H9 (cell line): ENCODE results near the gene ADGRA1. TPM values are rescaled to one million over a fixed set of nuclear protein-coding genes. Genes with fewer than 3 reads are reported as not detected.

ENCODE experiments used
- DNase-seq: peaks from one replicate; pipeline ENCODE4 v3.0.0-alpha.2; 2017
- H2AFZ ChIP-seq: one replicate; pipeline ENCODE4 v1.6.1; 2013; ENCODE audit warnings: mild to moderate bottlenecking, low read length, control low read depth, moderate library complexity
- H2AK5ac ChIP-seq: 2 replicates; pipeline ENCODE4 v1.6.1; 2013; ENCODE audit warnings: low read length, control low read depth, mixed read lengths; ENCODE audit not compliant: insufficient read length
- H2BK120ac ChIP-seq: one replicate; pipeline ENCODE4 v1.6.1; 2013; ENCODE audit warnings: low read depth, mild to moderate bottlenecking, low read length, control low read depth, inconsistent platforms; ENCODE audit not compliant: poor library complexity, severe bottlenecking
- H2BK12ac ChIP-seq: 2 replicates; pipeline ENCODE4 v1.6.1; 2013; ENCODE audit warnings: low read length, control low read depth, mixed read lengths, low read depth; ENCODE audit not compliant: insufficient read length
- H2BK15ac ChIP-seq: 2 replicates; pipeline ENCODE4 v1.6.1; 2013; ENCODE audit warnings: low read depth, low read length, control low read depth
- H2BK20ac ChIP-seq: one replicate; pipeline ENCODE4 v1.6.1; 2013; ENCODE audit warnings: low read depth, mild to moderate bottlenecking, low read length, control low read depth, inconsistent platforms; ENCODE audit not compliant: poor library complexity, severe bottlenecking
- H2BK5ac ChIP-seq: 2 replicates; pipeline ENCODE4 v1.6.1; 2013; ENCODE audit warnings: low read length, control low read depth, mixed read lengths; ENCODE audit not compliant: insufficient read length
- H3K14ac ChIP-seq: 2 replicates; pipeline ENCODE4 v1.6.1; 2013; ENCODE audit warnings: low read length, control low read depth; ENCODE audit not compliant: insufficient read depth
- H3K18ac ChIP-seq: 2 replicates; pipeline ENCODE4 v1.6.1; 2013; ENCODE audit warnings: low read depth, mild to moderate bottlenecking, mixed read lengths, low read length, control low read depth; ENCODE audit not compliant: insufficient read length
- H3K23ac ChIP-seq: 2 replicates; pipeline ENCODE4 v1.6.1; 2013; ENCODE audit warnings: low read length, control low read depth, mixed read lengths, low read depth; ENCODE audit not compliant: insufficient read length
- H3K23me2 ChIP-seq: 2 replicates; pipeline ENCODE4 v1.6.1; 2013; ENCODE audit warnings: low read depth, mild to moderate bottlenecking, mixed read lengths, low read length, control low read depth; ENCODE audit not compliant: insufficient read length, poor library complexity, severe bottlenecking
- H3K27ac ChIP-seq: 2 replicates; pipeline ENCODE4 v1.5.1; 2013; ENCODE audit warnings: low read length, control low read depth, mixed read lengths, low read depth; ENCODE audit not compliant: insufficient read length
- H3K27me3 ChIP-seq: 2 replicates; pipeline ENCODE4 v1.6.1; 2013; ENCODE audit warnings: low read length, control low read depth, inconsistent platforms; ENCODE audit not compliant: insufficient read depth
- H3K4ac ChIP-seq: 2 replicates; pipeline ENCODE4 v1.6.1; 2013; ENCODE audit warnings: low read depth, mild to moderate bottlenecking, control low read depth, inconsistent platforms, low read length, moderate library complexity
- H3K4me1 ChIP-seq: 2 replicates; pipeline ENCODE4 v1.6.1; 2013; ENCODE audit warnings: low read length, control low read depth, inconsistent platforms; ENCODE audit not compliant: insufficient read depth
- H3K4me2 ChIP-seq: 2 replicates; pipeline ENCODE4 v1.6.1; 2013; ENCODE audit warnings: low read length, control low read depth, mixed read lengths; ENCODE audit not compliant: insufficient read length, insufficient read depth
- H3K56ac ChIP-seq: 2 replicates; pipeline ENCODE4 v1.6.1; 2013; ENCODE audit warnings: low read depth, mild to moderate bottlenecking, mixed read lengths, low read length, control low read depth; ENCODE audit not compliant: insufficient read length
- H3K79me1 ChIP-seq: 2 replicates; pipeline ENCODE4 v1.6.1; 2013; ENCODE audit warnings: low read depth, mild to moderate bottlenecking, moderate library complexity, low read length, control low read depth, inconsistent platforms; ENCODE audit not compliant: insufficient read depth, poor library complexity, severe bottlenecking
- H3K79me2 ChIP-seq: 2 replicates; pipeline ENCODE4 v1.6.1; 2013; ENCODE audit warnings: low read length, control low read depth, inconsistent platforms; ENCODE audit not compliant: insufficient read depth
- H3K9ac ChIP-seq: 2 replicates; pipeline ENCODE4 v1.6.1; 2013; ENCODE audit warnings: low read length, control low read depth, mixed read lengths; ENCODE audit not compliant: insufficient read length; ENCODE audit errors: extremely low read depth
- H3K9me3 ChIP-seq: one replicate; pipeline ENCODE4 v1.6.1; 2013; ENCODE audit warnings: low read depth, low read length, inconsistent platforms; ENCODE audit not compliant: control insufficient read depth
- H3T11ph ChIP-seq: one replicate; pipeline ENCODE4 v1.6.1; 2013; ENCODE audit warnings: mild to moderate bottlenecking, low read length, control low read depth, inconsistent platforms
- H4K20me1 ChIP-seq: one replicate; pipeline ENCODE4 v1.6.1; 2013; ENCODE audit not compliant: control insufficient read depth, insufficient read length, insufficient read depth
- H4K5ac ChIP-seq: 2 replicates; pipeline ENCODE4 v1.6.1; 2013; ENCODE audit warnings: low read depth, mild to moderate bottlenecking, mixed read lengths, low read length, control low read depth; ENCODE audit not compliant: insufficient read length
- H4K8ac ChIP-seq: replicated peaks from 2 replicates; pipeline ENCODE4 v1.6.1; 2013; ENCODE audit warnings: low read length, control low read depth, mixed read lengths, low read depth; ENCODE audit not compliant: insufficient read length
- H4K91ac ChIP-seq: 2 replicates; pipeline ENCODE4 v1.6.1; 2013; ENCODE audit warnings: low read depth, mild to moderate bottlenecking, moderate library complexity, mixed read lengths, low read length, control low read depth; ENCODE audit not compliant: insufficient read length
- H3K27ac Mint-ChIP-seq, 3 experiments: 2 replicates in 2 of 3; 3 replicates in 1 of 3; pipeline ENCODE4 v1.8.0; 2020 to 2021; ENCODE audit warnings: mixed read lengths in 3 of 3, mild to moderate bottlenecking in 1 of 3, moderate library complexity in 1 of 3
- H3K27me3 Mint-ChIP-seq: 2 replicates; pipeline ENCODE4 v1.8.0; 2021; ENCODE audit warnings: low read depth, mild to moderate bottlenecking, moderate library complexity, mixed read lengths
- H3K36me3 Mint-ChIP-seq, 3 experiments: 2 replicates in 2 of 3; 3 replicates in 1 of 3; pipeline ENCODE4 v1.8.0; 2020 to 2021; ENCODE audit warnings: low read depth in 3 of 3, mixed read lengths in 3 of 3; ENCODE audit not compliant: insufficient read depth in 1 of 3
- H3K4me1 Mint-ChIP-seq, 2 experiments: 2 replicates each; pipeline ENCODE4 v1.8.0; 2020; ENCODE audit warnings: mixed read lengths in 2 of 2
- H3K4me3 Mint-ChIP-seq, 2 experiments: 2 replicates in 1 of 2; 3 replicates in 1 of 2; pipeline ENCODE4 v1.8.0; 2020 to 2021; ENCODE audit warnings: mild to moderate bottlenecking in 2 of 2, mixed read lengths in 2 of 2, moderate library complexity in 1 of 2
- H3K9me3 Mint-ChIP-seq, 2 experiments: 2 replicates in 1 of 2; 3 replicates in 1 of 2; pipeline ENCODE4 v1.8.0; 2020; ENCODE audit warnings: mild to moderate bottlenecking in 2 of 2, mixed read lengths in 2 of 2, moderate library complexity in 1 of 2
- WGBS: extraction: QIAGEN DNeasy Blood & Tissue Kit; methylation state at CpG from one replicate; pipeline ENCODE4 v1.1.7; 2013; ENCODE audit warnings: missing lambda C conversion rate, low lambda C conversion rate, mixed read lengths; ENCODE audit not compliant: insufficient read length; ENCODE audit errors: extremely low coverage; 5-methylcytosine and 5-hydroxymethylcytosine counted together
- total RNA-seq: library from RNA; stranded (reverse); gene quantifications from 2 replicates; pipeline ENCODE4 v1.2.1, GENCODE V29; 2021
- TF ChIP-seq, protein P1 (sequence below): fragments of 200-600 bp; sonication (generic); conservative IDR thresholded peaks from 3 replicates; pipeline ENCODE4 v1.8.0; 2021; ENCODE audit warnings: antibody characterized with exemption, mild to moderate bottlenecking

The ADGRA1 gene
- total RNA-seq, 1 experiment from 2014 or later: 0.11 TPM

DNA sequence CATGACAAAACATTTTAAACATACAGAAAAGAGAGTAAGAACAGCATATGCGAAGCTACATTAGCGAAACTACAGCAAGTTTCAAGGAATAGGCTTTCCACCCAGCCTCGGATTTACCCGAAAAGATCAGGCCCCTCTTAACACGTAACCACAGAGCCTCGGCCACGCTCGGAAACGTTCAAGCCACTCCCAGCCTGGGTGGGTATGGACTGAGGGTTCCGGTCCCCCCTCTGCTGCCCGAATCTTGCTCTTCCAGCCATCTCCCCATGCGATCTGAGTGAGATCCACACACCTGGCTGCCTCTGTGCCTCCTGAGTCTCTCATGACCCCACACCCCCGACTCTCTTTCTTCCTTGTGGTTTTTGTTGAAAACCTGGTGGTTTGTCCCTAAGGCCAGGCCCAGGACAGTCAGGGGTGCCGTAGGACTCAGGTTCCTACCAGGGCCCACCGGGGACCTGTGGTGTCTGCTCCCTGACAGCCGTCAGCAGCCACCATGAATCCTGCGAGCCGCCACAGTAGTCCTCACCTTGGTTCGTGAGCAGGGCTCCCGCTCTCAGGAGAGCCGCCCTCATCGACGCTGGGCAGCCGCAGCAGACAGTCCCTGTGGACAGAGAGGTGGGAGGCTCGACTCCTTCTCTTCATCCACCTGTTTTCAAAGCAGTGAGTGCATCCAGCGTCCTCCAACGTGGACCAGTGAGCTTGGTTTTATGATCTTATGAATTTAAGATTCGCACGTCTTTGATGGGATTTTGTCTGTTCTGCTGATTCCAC, 90.8 kb downstream of the ADGRA1 start:
- Histone ChIP-seq H2BK20ac (no peak overlapping the region), H3K18ac (no peak overlapping the region), H2AK5ac (no peak overlapping the region), H2BK15ac (no peak overlapping the region), H3K14ac (no peak overlapping the region), H3K4ac (no peak overlapping the region), H4K20me1 (no peaks in the 10 kb centered on the region), H3K4me1 (no peaks in the 10 kb centered on the region), H2AFZ (no peak overlapping the region), H3K4me2 (no peak overlapping the region), H3K27ac (no peak overlapping the region), H4K5ac (no peak overlapping the region), H3K23me2 (no peaks in the 10 kb centered on the region), H3K79me2 (no peaks in the 10 kb centered on the region), H3T11ph (no peak overlapping the region), H3K9ac (no peak overlapping the region), H3K27me3 (no peaks in the 10 kb centered on the region), H4K91ac (no peak overlapping the region), H2BK120ac (no peak overlapping the region), H3K9me3 (peaks cover 12% of the 10 kb centered on the region), H3K79me1 (no peaks in the 10 kb centered on the region), H2BK12ac (no peak overlapping the region), H4K8ac (no peak overlapping the region), H2BK5ac (no peak overlapping the region), H3K56ac (no peak overlapping the region), H3K23ac (no peak overlapping the region)
- Mint-ChIP-seq H3K9me3 (peaks cover 15 to 21% of the 10 kb centered on the region in 2 experiments), H3K36me3 (peaks cover 12 to 28% (median 27%) of the 10 kb centered on the region in 3 experiments), H3K4me3 (no peak overlapping the region), H3K4me1 (no peaks in the 10 kb centered on the region), H3K27me3 (no peaks in the 10 kb centered on the region), H3K27ac (peak overlapping the region in 1 of 3 experiments; percentile 57; a peak in 3 of 7 replicates)
- WGBS: no CpG with 5 or more reads among the region's 29 CpGs
- TF ChIP-seq, protein P1, sequence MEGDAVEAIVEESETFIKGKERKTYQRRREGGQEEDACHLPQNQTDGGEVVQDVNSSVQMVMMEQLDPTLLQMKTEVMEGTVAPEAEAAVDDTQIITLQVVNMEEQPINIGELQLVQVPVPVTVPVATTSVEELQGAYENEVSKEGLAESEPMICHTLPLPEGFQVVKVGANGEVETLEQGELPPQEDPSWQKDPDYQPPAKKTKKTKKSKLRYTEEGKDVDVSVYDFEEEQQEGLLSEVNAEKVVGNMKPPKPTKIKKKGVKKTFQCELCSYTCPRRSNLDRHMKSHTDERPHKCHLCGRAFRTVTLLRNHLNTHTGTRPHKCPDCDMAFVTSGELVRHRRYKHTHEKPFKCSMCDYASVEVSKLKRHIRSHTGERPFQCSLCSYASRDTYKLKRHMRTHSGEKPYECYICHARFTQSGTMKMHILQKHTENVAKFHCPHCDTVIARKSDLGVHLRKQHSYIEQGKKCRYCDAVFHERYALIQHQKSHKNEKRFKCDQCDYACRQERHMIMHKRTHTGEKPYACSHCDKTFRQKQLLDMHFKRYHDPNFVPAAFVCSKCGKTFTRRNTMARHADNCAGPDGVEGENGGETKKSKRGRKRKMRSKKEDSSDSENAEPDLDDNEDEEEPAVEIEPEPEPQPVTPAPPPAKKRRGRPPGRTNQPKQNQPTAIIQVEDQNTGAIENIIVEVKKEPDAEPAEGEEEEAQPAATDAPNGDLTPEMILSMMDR: no peak
- no peak for DNase-seq
